HCT116 (cell line): ENCODE results near the gene PLCB3. TPM values are rescaled to one million over a fixed set of nuclear protein-coding genes. Genes with fewer than 3 reads are reported as not detected.

Source experiments
- total RNA-seq: library from RNA; stranded (reverse); gene quantifications from one replicate; pipeline ENCODE4 v1.2.1, GENCODE V29; 2021; ENCODE audit not compliant: unreplicated experiment

PLCB3 gene
- total RNA-seq, 1 experiment from 2014 or later, result 106 TPM

Other genes with a start within 250 kb of the PLCB3 start
- gene FLRT1, start 215.6 kb upstream of the PLCB3 start, total RNA-seq, result 0.15 TPM
- 61.1 TPM for gene MACROD1, start 85.4 kb upstream of the PLCB3 start, total RNA-seq
- 336 TPM for gene STIP1, start 65.4 kb upstream of the PLCB3 start, total RNA-seq
- 4.3 TPM for gene FERMT3, start 44.8 kb upstream of the PLCB3 start, total RNA-seq
- gene TRPT1, start 25.3 kb upstream of the PLCB3 start, total RNA-seq, result 43.2 TPM
- gene NUDT22, start 25.3 kb upstream of the PLCB3 start, total RNA-seq, result 70.9 TPM
- 25.8 TPM for gene DNAJC4, start 21.0 kb upstream of the PLCB3 start, total RNA-seq
- 47.5 TPM for gene VEGFB, start 16.9 kb upstream of the PLCB3 start, total RNA-seq
- gene FKBP2, start 10.4 kb upstream of the PLCB3 start, total RNA-seq, result 69.2 TPM
- 332 TPM for gene PPP1R14B, start 4.6 kb upstream of the PLCB3 start, total RNA-seq
- gene BAD, start 33.1 kb downstream of the PLCB3 start, total RNA-seq, result 51.9 TPM
- gene GPR137, start 34.3 kb downstream of the PLCB3 start, total RNA-seq, result 24.4 TPM
- not detected for gene KCNK4, start 39.8 kb downstream of the PLCB3 start, total RNA-seq
- gene CATSPERZ, start 48.8 kb downstream of the PLCB3 start, total RNA-seq, result 1.7 TPM
- gene ESRRA, start 54.0 kb downstream of the PLCB3 start, total RNA-seq, result 62.7 TPM
- gene TRMT112, start 66.0 kb downstream of the PLCB3 start, total RNA-seq, result 328 TPM
- 267 TPM for gene PRDX5, start 66.6 kb downstream of the PLCB3 start, total RNA-seq
- 14.7 TPM for gene CCDC88B, start 88.7 kb downstream of the PLCB3 start, total RNA-seq
- 67.3 TPM for gene RPS6KA4, start 107.6 kb downstream of the PLCB3 start, total RNA-seq